ENCODE results near the gene GEMIN7. TPM values are rescaled to one million over a fixed set of nuclear protein-coding genes. Genes with fewer than 3 reads are reported as not detected.

GEMIN7 gene
- total and polyA plus RNA-seq, 2 donors (not counting 1 experiment from before 2014, with no cell fraction given), result 15.7 to 18.0 TPM

GRCh38 chr19:45082170-45082569 is 3.1 kb downstream of the GEMIN7 start:
- H4K20me1 ChIP-seq (ENCODE audit: control insufficient read depth, extremely low read depth, insufficient read depth, low read length), result no peaks in the 10 kb centered on the region
- no peak overlapping the region for H3K27ac ChIP-seq (ENCODE audit: insufficient read depth, low read length)
- peaks cover 4% of the 10 kb centered on the region for H3K36me3 ChIP-seq (ENCODE audit: control insufficient read depth, insufficient read depth, low read length)
- no peak for DNase-seq (ENCODE audit: low read depth in 2 of 2)
- H3K9me3 ChIP-seq (ENCODE audit: control insufficient read depth, insufficient read depth, low read depth, low read length), result no peaks in the 10 kb centered on the region
- H2AFZ ChIP-seq (ENCODE audit: low read length), result no peak overlapping the region
- no peak overlapping the region for H3K4me2 ChIP-seq (ENCODE audit: extremely low read depth, insufficient read depth, low read length)
- no peak overlapping the region for H3K9ac ChIP-seq (ENCODE audit: insufficient read depth, low read length)
- H3K27me3 ChIP-seq (ENCODE audit: control insufficient read depth, insufficient read depth, low read length), result no peaks in the 10 kb centered on the region
- peaks cover 6% of the 10 kb centered on the region for H3K4me1 ChIP-seq (ENCODE audit: control insufficient read depth, extremely low read depth, insufficient read depth, low read length)
- peaks cover 37% of the 10 kb centered on the region for H3K79me2 ChIP-seq (ENCODE audit: control insufficient read depth, insufficient read depth, low read length)
- TF ChIP-seq EZH2 (IDR thresholded peaks at IDR 0.05; ENCODE audit: low read length, missing control alignments) (no peak), CTCF (conservative IDR thresholded peaks at IDR 0.05 in 1 of 2, IDR thresholded peaks at IDR 0.05 in 1 of 2; ENCODE audit: low read depth in 1 of 2, low read length in 2 of 2) (no peak)
- H3K4me3 ChIP-seq (replicated peaks in 1 of 4; ENCODE audit: control extremely low read depth in 1 of 4, insufficient read depth in 1 of 4, low read depth in 3 of 4, low read length in 4 of 4), result no peak overlapping the region

- Histone ChIP-seq H3K79me2 (ENCODE audit: control insufficient read depth, insufficient read depth, low read length) (peaks cover 17% of the 10 kb centered on the region), H3K4me1 (ENCODE audit: control insufficient read depth, extremely low read depth, insufficient read depth, low read length) (peaks cover 8% of the 10 kb centered on the region)
- TF ChIP-seq CTCF (conservative IDR thresholded peaks at IDR 0.05 in 1 of 2, IDR thresholded peaks at IDR 0.05 in 1 of 2; ENCODE audit: low read depth in 1 of 2, low read length in 2 of 2), result no peak
- TF ChIP-seq EZH2 (IDR thresholded peaks at IDR 0.05; ENCODE audit: low read length, missing control alignments), result no peak
Measured at GRCh38 chr19:45086480-45086879, 7.4 kb downstream of the GEMIN7 start.

GRCh38 chr19:45087531-45087930 is 8.5 kb downstream of the GEMIN7 start:
- no peaks in the 10 kb centered on the region for H3K27me3 ChIP-seq (ENCODE audit: control insufficient read depth, insufficient read depth, low read length)

More at GRCh38 chr19:45086480-45086879, 7.4 kb downstream of the GEMIN7 start:
- Histone ChIP-seq H2AFZ (ENCODE audit: low read length) (no peak overlapping the region), H3K9ac (ENCODE audit: insufficient read depth, low read length) (no peak overlapping the region), H3K27me3 (ENCODE audit: control insufficient read depth, insufficient read depth, low read length) (no peaks in the 10 kb centered on the region), H4K20me1 (ENCODE audit: control insufficient read depth, extremely low read depth, insufficient read depth, low read length) (no peaks in the 10 kb centered on the region), H3K4me2 (ENCODE audit: extremely low read depth, insufficient read depth, low read length) (no peak overlapping the region), H3K4me3 (replicated peaks in 1 of 4; ENCODE audit: control extremely low read depth in 1 of 4, insufficient read depth in 1 of 4, low read depth in 3 of 4, low read length in 4 of 4) (no peak overlapping the region), H3K36me3 (ENCODE audit: control insufficient read depth, insufficient read depth, low read length) (peaks cover 13% of the 10 kb centered on the region), H3K9me3 (ENCODE audit: control insufficient read depth, insufficient read depth, low read depth, low read length) (no peaks in the 10 kb centered on the region), H3K27ac (ENCODE audit: insufficient read depth, low read length) (no peak overlapping the region)
- no peak for DNase-seq (ENCODE audit: low read depth in 2 of 2)

More at GRCh38 chr19:45087531-45087930, 8.5 kb downstream of the GEMIN7 start:
- Histone ChIP-seq H3K9ac (ENCODE audit: insufficient read depth, low read length) (no peak overlapping the region), H3K36me3 (ENCODE audit: control insufficient read depth, insufficient read depth, low read length) (peaks cover 9% of the 10 kb centered on the region), H3K4me3 (replicated peaks in 1 of 4; ENCODE audit: control extremely low read depth in 1 of 4, insufficient read depth in 1 of 4, low read depth in 3 of 4, low read length in 4 of 4) (no peak overlapping the region), H3K4me2 (ENCODE audit: extremely low read depth, insufficient read depth, low read length) (no peak overlapping the region), H4K20me1 (ENCODE audit: control insufficient read depth, extremely low read depth, insufficient read depth, low read length) (no peaks in the 10 kb centered on the region), H3K79me2 (ENCODE audit: control insufficient read depth, insufficient read depth, low read length) (peaks cover 7% of the 10 kb centered on the region), H3K9me3 (ENCODE audit: control insufficient read depth, insufficient read depth, low read depth, low read length) (no peaks in the 10 kb centered on the region), H2AFZ (ENCODE audit: low read length) (no peak overlapping the region), H3K27ac (ENCODE audit: insufficient read depth, low read length) (no peak overlapping the region), H3K4me1 (ENCODE audit: control insufficient read depth, extremely low read depth, insufficient read depth, low read length) (peaks cover 10% of the 10 kb centered on the region)
- TF ChIP-seq CTCF (conservative IDR thresholded peaks at IDR 0.05 in 1 of 2, IDR thresholded peaks at IDR 0.05 in 1 of 2; ENCODE audit: low read depth in 1 of 2, low read length in 2 of 2) (no peak), EZH2 (IDR thresholded peaks at IDR 0.05; ENCODE audit: low read length, missing control alignments) (no peak)
- DNase-seq (ENCODE audit: low read depth in 2 of 2), result no peak
